Endodermal cell (in vitro differentiated cells): ENCODE data around the gene PRDX2. TPM values are rescaled to one million over a fixed set of nuclear protein-coding genes. Genes with fewer than 3 reads are reported as not detected.

ENCODE experiments used
- DNase-seq: peaks from one replicate; pipeline ENCODE4 v3.0.0-alpha.2; 2017
- H3K27ac ChIP-seq: 2 replicates; pipeline ENCODE4 v1.5.1; 2013; ENCODE audit warnings: mild to moderate bottlenecking, low read depth, low read length, moderate library complexity
- H3K27me3 ChIP-seq: 2 replicates; pipeline ENCODE4 v1.6.1; 2013; ENCODE audit warnings: mild to moderate bottlenecking, low read length, moderate library complexity; ENCODE audit not compliant: insufficient read depth, control insufficient read depth, poor library complexity, severe bottlenecking
- H3K36me3 ChIP-seq: 2 replicates; pipeline ENCODE4 v1.7.0; 2013; ENCODE audit warnings: mild to moderate bottlenecking, low read length, moderate library complexity; ENCODE audit not compliant: control insufficient read depth, insufficient read depth
- H3K4me1 ChIP-seq: one replicate; pipeline ENCODE4 v1.7.0; 2013; ENCODE audit warnings: low read length; ENCODE audit not compliant: control insufficient read depth, insufficient read depth
- H3K4me3 ChIP-seq: 2 replicates; pipeline ENCODE4 v1.5.1; 2013; ENCODE audit warnings: mild to moderate bottlenecking, low read length, moderate library complexity
- H3K9ac ChIP-seq: 2 replicates; pipeline ENCODE4 v1.6.1; 2013; ENCODE audit warnings: mild to moderate bottlenecking, low read length, moderate library complexity; ENCODE audit not compliant: poor library complexity, severe bottlenecking; ENCODE audit errors: extremely low read depth
- H3K9me3 ChIP-seq: 2 replicates; pipeline ENCODE4 v1.6.1; 2013; ENCODE audit warnings: mild to moderate bottlenecking, low read length, moderate library complexity; ENCODE audit not compliant: control insufficient read depth
- H3K27ac Mint-ChIP-seq: 2 replicates; pipeline ENCODE4 v1.8.0; 2020; ENCODE audit warnings: mixed read lengths
- H3K27me3 Mint-ChIP-seq: 2 replicates; pipeline ENCODE4 v1.8.0; 2021; ENCODE audit warnings: mild to moderate bottlenecking, mixed read lengths; ENCODE audit not compliant: insufficient read depth
- H3K36me3 Mint-ChIP-seq: 2 replicates; pipeline ENCODE4 v1.8.0; 2020; ENCODE audit warnings: low read depth, mixed read lengths
- H3K4me1 Mint-ChIP-seq: 2 replicates; pipeline ENCODE4 v1.8.0; 2020; ENCODE audit warnings: mixed read lengths
- H3K4me3 Mint-ChIP-seq: 2 replicates; pipeline ENCODE4 v1.8.0; 2020; ENCODE audit warnings: mild to moderate bottlenecking, moderate library complexity, mixed read lengths
- H3K9me3 Mint-ChIP-seq: 2 replicates; pipeline ENCODE4 v1.8.0; 2020; ENCODE audit warnings: mild to moderate bottlenecking, mixed read lengths
- CTCF ChIP-seq: fragments of 200-600 bp; sonication (generic); conservative IDR thresholded peaks from 2 replicates; pipeline ENCODE4 v1.5.0; 2021; ENCODE audit warnings: antibody characterized with exemption, mild to moderate bottlenecking
- whole genome bisulfite sequencing, 2 experiments: methylation state at CpG; one replicate each; pipeline versions ENCODE4 v1.1.5 to v1.1.7; 2013; ENCODE audit warnings: missing lambda C conversion rate in 2 of 2, mixed read lengths in 1 of 2; ENCODE audit not compliant: insufficient coverage in 1 of 2, insufficient read length in 1 of 2; 5-methylcytosine and 5-hydroxymethylcytosine counted together
- total RNA-seq, 2 donors: library from RNA; stranded (reverse); fragmentation: NEBNext Ultra II Directional in 1 of 2; extraction: Animal tissue kit (Norgen Biotek cat#: 25700) in 1 of 2; gene quantifications; 2 replicates in 1 of 2; 3 replicates in 1 of 2; pipeline ENCODE4 v1.2.1, GENCODE V29; 2021

Gene PRDX2
- total RNA-seq, 2 donors from 2014 or later, result 429 to 507 TPM

GRCh38 chr19:12774588-12775555, 26.7 kb downstream of the PRDX2 start, which contains the start of gene HOOK2:
HOOK2 (minus strand) TSS chr19:12775552; CDS start chr19:12775449, 103 bp downstream.
- H3K27ac ChIP-seq, result no peak within 1 kb of the TSS
- H3K9me3 ChIP-seq, result no peaks in the 10 kb centered on the region
- H3K9ac ChIP-seq, result no peak within 1 kb of the TSS
- 20 to 59% methylated on average over 23 to 58 of the region's 58 CpGs for WGBS, 2 experiments
- peak within 1 kb of the TSS; percentile 81 for H3K4me3 ChIP-seq
- Mint-ChIP-seq H3K27ac (peak within 1 kb of the TSS; percentile 97), H3K36me3 (peaks cover 26% of the 10 kb centered on the region), H3K4me3 (peak within 1 kb of the TSS; percentile 81), H3K4me1 (peaks cover 24% of the 10 kb centered on the region), H3K27me3 (no peaks in the 10 kb centered on the region), H3K9me3 (no peaks in the 10 kb centered on the region)
- no peaks in the 10 kb centered on the region for H3K27me3 ChIP-seq
- TF ChIP-seq CTCF, result no peak
- no peaks in the 10 kb centered on the region for H3K4me1 ChIP-seq
- no peaks in the 10 kb centered on the region for H3K36me3 ChIP-seq
- peak; percentile 97 for DNase-seq

GRCh38 chr19:12773571-12773970, 28.0 kb downstream of the PRDX2 start:
- Mint-ChIP-seq H3K9me3 (no peaks in the 10 kb centered on the region), H3K4me3 (peak overlapping the region; percentile 1), H3K36me3 (peaks cover 28% of the 10 kb centered on the region), H3K4me1 (peaks cover 18% of the 10 kb centered on the region), H3K27me3 (no peaks in the 10 kb centered on the region), H3K27ac (no peak overlapping the region)
- Histone ChIP-seq H3K9me3 (no peaks in the 10 kb centered on the region), H3K9ac (no peak overlapping the region), H3K27me3 (no peaks in the 10 kb centered on the region), H3K36me3 (no peaks in the 10 kb centered on the region), H3K4me3 (no peak overlapping the region), H3K27ac (no peak overlapping the region), H3K4me1 (no peaks in the 10 kb centered on the region)
- WGBS, 2 experiments, result 92 to 95% methylated on average over 2 of the region's 2 CpGs
- peak; percentile 49 for TF ChIP-seq CTCF
- no peak for DNase-seq

- Mint-ChIP-seq H3K27me3 (no peaks in the 10 kb centered on the region), H3K9me3 (no peaks in the 10 kb centered on the region), H3K36me3 (peaks cover 34% of the 10 kb centered on the region), H3K4me1 (peaks cover 13% of the 10 kb centered on the region), H3K27ac (no peak overlapping the region), H3K4me3 (no peak overlapping the region)
- 90 to 92% methylated on average over 2 to 4 of the region's 4 CpGs for WGBS, 2 experiments
- Histone ChIP-seq H3K9me3 (no peaks in the 10 kb centered on the region), H3K27ac (no peak overlapping the region), H3K36me3 (no peaks in the 10 kb centered on the region), H3K4me3 (no peak overlapping the region), H3K4me1 (no peaks in the 10 kb centered on the region), H3K27me3 (no peaks in the 10 kb centered on the region), H3K9ac (no peak overlapping the region)
- no peak for TF ChIP-seq CTCF
- no peak for DNase-seq
Measured at GRCh38 chr19:12772323-12772722, 29.3 kb downstream of the PRDX2 start.
